NCI-H510A treated with DMSO at 0.1 percent for 48 hours (cell line): ENCODE data around the gene DNAI2.
A peak's percentile ranks its signal among the peaks of the same experiment; 100 is the strongest.

Experiments used
- DNase-seq: peaks from one replicate; lab custom pipeline; 2025; lab: John Stamatoyannopoulos, UW

The DNAI2 gene, protein sequence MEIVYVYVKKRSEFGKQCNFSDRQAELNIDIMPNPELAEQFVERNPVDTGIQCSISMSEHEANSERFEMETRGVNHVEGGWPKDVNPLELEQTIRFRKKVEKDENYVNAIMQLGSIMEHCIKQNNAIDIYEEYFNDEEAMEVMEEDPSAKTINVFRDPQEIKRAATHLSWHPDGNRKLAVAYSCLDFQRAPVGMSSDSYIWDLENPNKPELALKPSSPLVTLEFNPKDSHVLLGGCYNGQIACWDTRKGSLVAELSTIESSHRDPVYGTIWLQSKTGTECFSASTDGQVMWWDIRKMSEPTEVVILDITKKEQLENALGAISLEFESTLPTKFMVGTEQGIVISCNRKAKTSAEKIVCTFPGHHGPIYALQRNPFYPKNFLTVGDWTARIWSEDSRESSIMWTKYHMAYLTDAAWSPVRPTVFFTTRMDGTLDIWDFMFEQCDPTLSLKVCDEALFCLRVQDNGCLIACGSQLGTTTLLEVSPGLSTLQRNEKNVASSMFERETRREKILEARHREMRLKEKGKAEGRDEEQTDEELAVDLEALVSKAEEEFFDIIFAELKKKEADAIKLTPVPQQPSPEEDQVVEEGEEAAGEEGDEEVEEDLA

DNA sequence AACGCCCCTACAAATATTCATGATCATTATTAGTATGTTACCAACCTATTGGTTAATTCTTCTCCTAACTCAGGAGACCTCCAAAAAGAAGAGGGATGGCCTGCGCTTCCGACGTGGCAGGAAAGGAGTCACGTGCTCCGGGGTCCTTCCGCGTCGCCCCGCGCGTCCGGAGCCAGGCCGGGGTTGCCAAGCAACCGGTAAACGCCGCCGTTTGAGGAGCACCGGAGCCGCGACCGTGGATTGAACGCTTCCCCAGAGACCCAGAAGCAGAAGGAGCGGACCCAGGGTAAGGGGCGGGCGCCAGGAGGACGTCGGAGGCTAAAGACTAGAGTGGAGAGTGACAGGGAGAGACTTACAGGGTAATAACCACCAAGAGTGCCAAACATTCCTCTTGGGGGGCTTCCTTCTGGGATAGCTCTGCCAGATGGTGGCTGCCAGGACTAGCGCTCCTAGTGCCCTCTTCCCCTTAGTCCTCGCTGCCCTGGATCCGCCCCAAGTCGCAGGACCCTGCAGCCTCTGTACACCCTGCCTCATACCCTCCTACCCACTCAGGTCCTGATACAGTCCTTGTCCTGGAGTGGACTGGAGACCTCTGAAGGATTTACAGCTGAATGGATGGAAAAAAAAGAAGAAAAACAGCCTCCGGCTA is at the start of gene DNAI2:
DNAI2 (plus strand) TSS at position 175 of the 649 bp plus-strand sequence. CDS start 7,584 bp downstream, outside the sequence.
- DNase-seq, result peak; percentile 33

DNA sequence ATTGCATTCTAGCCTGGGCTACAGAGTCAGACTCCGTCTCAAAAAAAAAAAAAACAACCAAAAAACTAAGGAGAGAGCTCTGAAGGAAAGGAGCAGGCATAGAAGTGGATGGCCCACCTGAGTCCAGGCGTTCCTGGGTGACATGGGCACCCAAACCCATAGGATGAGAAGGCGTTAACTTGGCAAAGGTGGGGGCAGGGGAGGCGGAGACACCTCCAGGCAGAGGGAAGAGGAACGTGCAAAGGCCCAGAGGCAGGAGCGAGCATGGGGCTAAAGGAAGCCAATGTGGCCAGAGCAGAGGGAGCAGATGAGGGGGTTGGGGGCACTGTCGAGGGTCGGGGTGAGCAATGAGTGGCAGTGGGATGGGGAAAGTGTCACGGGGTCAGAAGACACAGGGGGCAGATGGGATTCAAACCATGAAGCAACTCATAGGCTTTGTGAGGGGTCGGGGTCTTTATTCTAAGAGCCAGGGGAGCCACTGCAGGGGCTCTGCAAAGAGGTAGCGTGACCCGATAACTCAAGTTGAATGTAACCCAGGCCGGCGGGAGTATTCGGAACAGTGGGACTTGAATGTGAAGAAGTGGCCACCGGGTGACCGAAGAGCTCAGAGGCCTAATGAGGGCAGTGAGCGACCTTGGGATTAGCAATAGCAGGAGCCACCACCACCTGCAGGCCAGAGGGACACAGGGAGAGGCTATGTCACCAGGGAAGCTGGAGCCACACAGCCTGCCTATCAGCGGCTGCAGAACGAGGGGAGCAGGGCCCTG is 48.9 kb upstream of the DNAI2 start:
- DNase-seq, result no peak

DNA sequence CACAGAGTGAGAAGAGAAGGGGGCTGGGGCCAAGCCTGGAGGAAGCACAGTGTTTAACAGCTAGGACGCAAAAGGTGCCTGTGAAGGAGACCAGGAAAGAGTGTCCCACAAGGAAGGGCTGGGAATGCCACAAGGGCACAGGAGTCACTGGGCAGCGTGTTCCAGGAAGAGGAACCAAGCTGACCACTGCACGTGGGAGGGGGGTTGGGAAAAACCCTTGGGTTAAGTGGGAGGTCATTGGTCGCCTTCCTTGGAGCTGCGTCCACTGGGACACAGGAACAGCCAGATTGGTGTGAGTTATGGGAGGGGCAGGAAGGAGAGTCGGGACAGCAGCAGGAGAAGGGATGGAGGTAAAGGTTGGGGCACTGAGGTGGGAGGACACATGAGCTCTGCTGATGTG is 47.8 kb upstream of the DNAI2 start:
- no peak for DNase-seq

- DNase-seq, result no peak
Measured at GRCh38 chr17:74227271-74228080, 46.6 kb upstream of the DNAI2 start.

DNA sequence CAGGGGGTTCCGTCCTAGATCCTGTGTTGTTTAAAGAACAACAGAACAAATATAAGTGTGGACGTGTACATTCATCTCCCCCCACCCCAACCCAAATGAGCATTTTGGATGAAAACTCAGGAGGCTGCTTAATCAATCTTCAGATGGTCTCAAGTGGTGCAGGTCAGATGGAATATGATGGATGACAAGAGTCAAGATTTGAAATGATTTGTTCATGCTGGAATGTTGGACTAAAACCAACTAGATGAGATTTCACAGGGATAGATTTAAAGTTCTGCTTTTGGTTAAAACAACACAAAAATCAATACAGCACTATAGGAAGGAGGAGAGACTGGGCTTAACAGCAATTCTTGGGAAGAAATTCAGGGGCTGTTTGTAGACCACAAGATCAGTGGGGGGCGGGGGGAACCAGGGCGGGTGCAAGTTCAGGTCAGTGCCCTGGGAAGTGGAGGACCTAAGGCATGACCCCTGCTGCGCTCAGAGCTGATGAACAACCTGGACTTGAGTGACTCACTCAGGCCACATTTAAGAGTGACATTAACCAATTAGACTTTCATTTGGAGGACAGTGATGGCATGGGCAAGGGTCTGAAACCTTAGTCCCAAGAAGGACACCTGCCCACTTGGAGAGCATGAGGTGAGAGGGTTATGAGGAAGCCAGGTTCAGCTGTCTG is 45.6 kb upstream of the DNAI2 start:
- DNase-seq, result no peak

- DNase-seq, result no peak
Measured at GRCh38 chr17:74230896-74231295, 43.1 kb upstream of the DNAI2 start.

- no peak for DNase-seq
Measured at GRCh38 chr17:74231928-74232907, 41.8 kb upstream of the DNAI2 start.

GRCh38 chr17:74233937-74234336 is 40.1 kb upstream of the DNAI2 start:
- DNase-seq, result no peak

DNA sequence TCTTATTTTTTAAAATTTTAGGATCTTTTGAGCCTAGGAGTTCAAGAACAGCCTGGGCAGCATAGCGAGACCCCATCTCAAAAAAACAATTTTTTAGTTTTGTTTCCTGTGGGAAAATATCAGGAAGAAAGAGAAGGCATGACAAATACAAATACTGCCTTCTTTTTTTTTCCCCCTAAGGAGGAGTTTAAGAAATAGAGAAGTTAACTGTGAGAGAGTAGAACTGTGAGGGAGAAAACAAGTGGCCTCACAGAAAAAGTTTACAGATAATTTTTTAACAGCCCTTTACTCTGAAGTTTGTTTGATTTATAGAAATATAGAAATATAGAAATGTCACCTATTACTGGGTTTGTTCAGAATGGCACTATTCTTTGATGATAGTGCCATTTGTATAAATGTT is 39.5 kb upstream of the DNAI2 start:
- no peak for DNase-seq

DNA sequence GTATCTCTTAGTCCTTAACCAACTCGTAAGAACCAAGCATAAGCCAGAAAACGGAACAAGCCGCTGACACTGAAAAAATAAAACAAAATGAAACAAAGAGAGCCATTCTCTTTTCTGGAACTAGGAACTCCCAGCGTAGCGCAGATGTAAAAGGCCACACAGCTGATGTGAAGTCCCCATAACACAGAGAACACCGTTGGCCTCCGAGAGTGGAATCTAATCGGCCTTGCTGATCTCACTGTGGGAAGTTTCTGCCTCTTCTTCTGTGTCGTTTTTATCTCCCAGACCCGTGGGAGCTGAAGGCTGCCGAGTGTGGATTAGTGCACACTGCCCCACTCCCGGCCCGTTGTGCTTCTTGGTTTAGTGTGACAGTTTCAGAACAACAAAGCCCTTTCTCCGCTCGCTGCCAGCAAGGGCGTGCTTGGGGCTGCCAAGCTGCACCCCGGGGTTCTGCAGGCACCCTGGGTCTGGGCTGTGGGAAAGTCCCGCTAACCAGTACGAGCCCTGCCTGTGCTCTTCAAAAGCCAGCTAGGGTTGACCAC is 38.9 kb upstream of the DNAI2 start:
- no peak for DNase-seq

GRCh38 chr17:74235911-74236371 is 38.1 kb upstream of the DNAI2 start:
- no peak for DNase-seq

GRCh38 chr17:74237321-74237720 is 36.7 kb upstream of the DNAI2 start:
- DNase-seq, result no peak

- DNase-seq, result no peak
Measured at GRCh38 chr17:74239172-74239571, 34.9 kb upstream of the DNAI2 start.

GRCh38 chr17:74240618-74241205 is 33.3 kb upstream of the DNAI2 start:
- DNase-seq, result no peak

- DNase-seq, result no peak
Measured at GRCh38 chr17:74241431-74241830, 32.6 kb upstream of the DNAI2 start.

GRCh38 chr17:74241847-74242246 is 32.2 kb upstream of the DNAI2 start:
- no peak for DNase-seq

GRCh38 chr17:74243013-74243755 is 30.9 kb upstream of the DNAI2 start:
- DNase-seq, result no peak

GRCh38 chr17:74244128-74244527 is 29.9 kb upstream of the DNAI2 start:
- no peak for DNase-seq
